Measurements from ENCODE around the gene MYO1A.
A peak's percentile ranks its signal among the peaks of the same experiment; 100 is the strongest.
"Not testable (repeated sequence)": the region's sequence is repeated elsewhere in the genome, so short reads cannot be mapped to it uniquely, and the experiment has no call there.

Gene MYO1A

DNA sequence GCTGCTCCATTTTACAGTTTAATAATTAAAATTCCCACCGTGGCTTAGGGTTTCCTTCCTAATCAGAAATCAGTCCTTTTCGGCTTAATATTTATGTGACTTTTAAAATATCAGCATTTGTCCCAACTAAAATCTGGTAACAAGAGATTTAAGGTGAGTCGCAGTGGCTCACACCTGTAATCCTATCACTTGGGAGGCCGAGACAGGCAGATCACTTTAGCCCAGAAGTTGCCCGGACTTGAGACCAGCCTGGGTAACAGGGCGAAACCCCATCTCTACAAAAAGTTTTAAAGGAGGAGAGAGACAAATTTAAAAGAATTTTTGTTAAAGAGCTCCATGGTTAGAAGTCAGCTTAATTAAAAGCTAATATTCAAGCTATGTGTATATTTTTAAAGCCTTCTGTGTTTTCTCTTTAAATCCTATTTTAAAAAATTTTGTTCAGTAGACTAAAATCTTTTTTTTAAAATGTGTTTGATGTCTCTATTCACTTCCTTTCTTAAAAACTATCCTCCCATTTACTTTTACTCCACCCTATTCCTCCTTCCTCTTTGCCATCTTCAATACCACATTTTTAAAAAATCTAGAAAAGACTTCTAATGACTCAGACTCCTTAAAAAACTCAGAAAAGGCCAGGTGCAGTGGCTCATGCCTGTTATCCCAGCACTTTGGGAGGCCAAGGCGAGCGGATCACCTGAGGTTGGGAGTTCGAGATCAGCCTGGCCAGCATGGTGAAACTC, 29.8 kb downstream of the MYO1A start:
- DNase-seq (ENCODE audit: low read depth in 1 of 2, low spot score in 1 of 2), result no peak

DNA sequence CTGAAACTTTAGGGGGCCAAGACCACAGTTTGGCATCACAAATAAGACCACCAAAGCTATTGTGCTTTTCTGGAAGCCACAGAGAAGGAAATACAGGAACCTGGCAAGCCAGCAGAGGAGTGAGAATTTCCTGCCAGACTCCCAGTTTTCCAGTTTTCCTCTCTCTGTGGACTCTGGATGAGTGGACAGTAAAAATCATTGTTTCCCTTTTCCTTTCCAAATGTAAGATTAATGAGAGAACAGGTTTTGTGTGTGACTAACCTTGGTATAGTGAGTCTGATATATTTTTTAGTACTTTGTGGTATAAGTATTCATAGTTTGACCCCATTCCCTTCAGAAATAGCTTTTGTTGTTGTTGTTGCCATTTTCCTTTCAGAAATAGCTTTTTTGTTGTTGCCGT, 31.0 kb downstream of the MYO1A start:
- no peak for DNase-seq (ENCODE audit: low read depth in 1 of 2, low spot score in 1 of 2)

DNA sequence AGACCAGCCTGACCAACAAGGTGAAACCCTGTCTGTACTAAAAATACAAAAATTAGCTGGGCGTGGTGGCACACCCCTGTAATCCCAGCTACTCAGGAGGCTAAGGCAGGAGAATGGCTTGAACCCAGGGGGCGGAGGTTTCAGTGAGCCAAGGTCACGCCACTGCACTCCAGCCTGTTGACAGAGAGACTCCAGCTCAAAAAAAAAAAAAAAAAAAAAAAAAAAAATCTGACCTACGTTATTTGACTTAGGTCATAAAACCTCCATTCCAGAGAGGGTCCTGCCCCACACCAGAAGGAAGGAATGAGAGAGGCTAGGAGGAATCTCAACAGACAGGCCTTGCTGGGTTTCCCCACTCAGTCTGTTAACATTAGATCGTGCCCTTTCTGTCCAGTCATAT, 31.6 kb downstream of the MYO1A start:
- not testable (repeated sequence) for DNase-seq (ENCODE audit: low read depth in 1 of 2, low spot score in 1 of 2)

DNA sequence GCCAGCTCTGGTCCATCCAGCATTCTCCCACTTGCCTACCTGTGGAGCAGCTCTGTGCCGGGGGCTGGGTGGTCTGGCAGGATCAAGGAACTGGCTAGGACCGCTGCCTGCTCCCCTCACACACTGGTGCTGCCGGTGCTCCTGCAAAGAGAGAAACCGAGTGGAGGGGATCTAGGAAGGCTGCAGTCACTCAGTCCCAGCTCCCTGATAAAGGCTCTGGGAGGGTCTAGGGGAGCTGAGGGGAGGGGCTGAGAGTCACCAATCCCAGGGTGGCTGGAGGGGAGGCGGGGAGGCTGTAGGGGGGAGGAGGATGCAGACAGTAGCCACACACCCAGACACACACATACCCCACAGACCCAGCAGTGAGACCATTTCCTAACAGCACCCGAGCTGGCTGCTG, 33.6 kb downstream of the MYO1A start, which contains the start of gene TAC3:
Gene TAC3 (minus strand): TSS at position 182 of the 400 bp plus-strand sequence. CDS start 732 bp downstream, outside the sequence.
- DNase-seq (ENCODE audit: low read depth in 1 of 2, low spot score in 1 of 2), result no peak

DNA sequence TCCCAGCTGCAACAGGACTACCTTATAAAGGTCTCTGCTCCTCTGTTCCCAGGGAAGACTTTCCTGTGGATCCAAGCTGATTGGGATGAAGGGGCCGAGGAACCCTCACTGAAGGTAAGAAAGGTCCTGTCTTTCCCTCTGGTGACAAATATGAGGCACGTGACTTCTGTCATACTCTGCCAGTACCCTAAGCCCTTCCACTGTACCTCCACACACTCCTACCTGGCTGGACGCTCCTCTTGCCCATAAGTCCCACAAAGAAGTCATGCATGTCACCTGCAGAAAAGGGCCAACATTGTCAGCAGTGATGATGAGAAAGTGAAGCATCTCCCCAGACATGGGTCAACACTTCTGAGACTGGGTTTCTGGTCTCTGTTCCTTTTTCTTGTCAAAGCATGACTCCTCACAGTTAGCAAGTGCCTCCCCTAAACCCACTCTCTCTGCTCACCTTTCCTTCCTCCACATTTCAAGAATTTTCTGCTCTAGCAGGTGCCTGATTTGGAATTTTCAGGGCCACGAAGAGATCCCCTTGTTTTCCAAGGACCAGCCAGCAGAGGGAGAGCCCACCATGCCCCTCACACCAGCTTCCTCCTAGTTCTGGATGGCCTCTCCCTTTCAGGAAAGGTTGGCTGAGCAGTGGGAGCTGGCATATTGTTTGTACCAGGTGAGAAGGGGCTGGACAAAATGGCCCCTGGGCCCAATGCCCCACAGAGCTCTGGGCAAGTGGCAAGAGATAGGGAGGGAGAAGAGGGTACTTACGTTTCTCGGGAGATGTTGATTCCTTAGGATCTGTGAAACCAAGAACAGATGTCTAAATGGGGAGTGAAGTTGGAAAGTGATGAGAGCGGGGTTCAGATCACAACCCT, 37.1 kb downstream of the MYO1A start:
- DNase-seq (ENCODE audit: low read depth in 1 of 2, low spot score in 1 of 2), result no peak

DNA sequence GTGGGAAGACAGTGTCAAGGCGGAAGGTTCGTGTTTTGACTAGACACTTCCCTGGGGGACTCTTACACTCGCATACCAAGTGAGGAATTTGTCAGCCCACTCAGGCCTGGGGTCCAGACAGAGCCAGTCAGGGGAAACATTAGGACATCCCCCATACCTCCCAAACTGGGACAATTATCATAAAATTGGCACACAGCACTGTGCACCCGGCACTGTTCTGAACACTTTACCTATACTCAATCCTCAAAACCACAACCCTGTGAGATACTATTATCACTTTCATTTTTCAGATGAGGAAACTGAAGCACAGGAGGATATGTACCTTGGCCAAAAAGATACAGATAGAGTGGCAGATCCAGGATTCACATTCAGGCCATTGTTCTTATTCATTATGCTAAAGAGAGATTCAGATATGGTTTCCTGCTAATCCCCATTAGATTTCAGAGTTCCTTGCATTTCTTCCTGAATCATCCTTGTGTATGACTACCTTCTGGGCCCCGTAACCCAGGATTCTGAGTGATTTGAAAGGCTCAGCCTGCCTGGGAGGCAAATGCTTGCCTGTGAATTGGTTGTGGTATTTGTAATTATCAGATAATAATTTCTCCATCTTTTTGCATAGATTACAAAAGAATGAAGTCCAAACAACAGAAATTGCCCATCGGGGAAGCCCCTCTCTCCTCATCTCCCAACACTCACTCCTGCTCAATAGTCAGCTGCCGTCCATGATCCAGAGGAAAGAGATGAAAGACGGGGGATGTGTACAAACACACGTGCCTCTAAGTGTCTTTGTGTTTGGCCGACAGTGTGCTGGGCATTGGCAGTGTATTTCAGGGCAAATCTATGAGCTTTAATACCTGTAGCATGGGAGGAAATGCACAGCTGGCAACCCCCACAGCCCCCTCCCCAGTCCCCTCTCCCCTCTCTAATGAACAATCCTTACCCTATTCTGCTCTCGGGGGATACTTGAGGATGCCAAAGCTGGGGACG, 38.2 kb downstream of the MYO1A start:
- DNase-seq (ENCODE audit: low read depth in 1 of 2, low spot score in 1 of 2), result no peak

DNA sequence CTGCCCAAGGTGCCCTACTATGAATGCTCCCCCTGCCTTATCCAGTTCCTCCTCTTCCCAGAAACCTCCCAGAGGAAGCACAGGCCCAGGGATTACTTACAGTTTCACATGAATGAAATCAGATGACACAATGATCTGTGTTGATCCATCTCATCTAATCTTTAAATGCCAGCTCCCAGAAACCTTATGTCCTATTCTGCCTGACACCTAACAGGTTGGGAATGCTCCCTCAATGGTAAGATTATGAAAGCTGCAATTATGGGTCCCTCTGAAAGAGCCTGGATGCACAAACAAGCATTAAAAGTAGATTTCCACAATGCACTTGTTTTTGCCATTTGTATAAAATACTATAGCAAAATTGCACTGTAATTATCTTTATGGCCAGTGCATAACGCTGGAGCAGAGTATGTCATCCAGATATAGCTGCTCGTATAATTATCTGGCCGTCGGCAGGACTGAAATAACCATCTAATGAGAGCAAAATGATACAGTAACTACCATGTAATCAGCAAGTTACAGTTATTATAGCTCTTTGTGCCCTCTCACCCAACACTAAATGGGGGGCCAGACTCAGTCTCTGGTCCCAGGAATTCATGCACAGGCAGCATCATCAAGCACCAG, 39.2 kb downstream of the MYO1A start:
- DNase-seq (ENCODE audit: low read depth in 1 of 2, low spot score in 1 of 2), result no peak

DNA sequence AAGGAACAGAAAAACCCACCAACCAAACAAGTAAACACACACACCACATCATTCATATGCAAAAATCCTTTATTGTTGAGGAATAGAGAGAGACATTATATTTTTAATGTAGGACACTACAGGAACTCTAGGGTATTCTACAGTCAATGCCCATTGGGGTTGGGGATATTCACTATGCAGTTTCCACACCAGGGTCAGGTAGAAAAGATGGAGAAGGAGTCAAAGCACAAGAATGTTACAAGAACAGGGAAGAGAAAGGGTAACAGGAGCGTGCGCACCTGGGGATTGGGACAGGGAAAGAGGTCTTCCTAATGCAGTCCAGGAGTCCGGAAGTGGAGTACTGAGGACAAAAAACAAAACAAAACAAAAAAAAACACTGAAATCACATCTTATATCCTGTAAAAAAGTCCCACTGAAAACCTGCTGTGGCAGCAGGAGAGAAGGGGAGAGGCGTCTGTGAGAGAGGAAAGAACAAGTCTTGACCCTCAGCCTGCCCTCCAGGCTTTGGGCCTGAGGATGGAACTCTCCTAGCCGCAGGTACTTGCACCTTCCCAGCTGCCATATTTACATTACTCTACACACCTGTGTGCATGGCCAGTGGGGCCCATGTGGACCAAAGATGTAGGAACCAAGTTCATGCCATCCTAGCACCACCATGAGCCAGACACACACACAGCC, 39.8 kb downstream of the MYO1A start:
- no peak for DNase-seq (ENCODE audit: low read depth in 1 of 2, low spot score in 1 of 2)

DNA sequence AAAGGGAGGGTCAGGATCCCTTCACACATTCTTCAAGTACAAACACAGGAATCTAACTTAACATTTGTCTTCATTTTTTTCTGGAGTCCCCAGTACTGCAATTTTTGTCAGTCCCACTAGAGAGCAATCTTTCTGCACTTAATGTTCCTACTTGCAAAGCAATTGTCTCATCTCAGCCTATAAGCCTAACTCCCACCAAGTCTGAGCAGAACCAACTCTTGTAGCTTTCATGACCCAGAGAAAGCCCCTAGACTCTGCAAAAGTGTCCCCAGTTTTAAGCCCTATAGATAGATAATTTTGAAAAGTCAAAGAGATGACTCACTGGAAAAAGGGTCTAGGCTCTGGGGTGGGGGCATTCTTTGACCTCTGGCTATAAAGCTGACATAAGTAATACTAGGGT, 41.8 kb downstream of the MYO1A start:
- no peak for DNase-seq (ENCODE audit: low read depth in 1 of 2, low spot score in 1 of 2)

DNA sequence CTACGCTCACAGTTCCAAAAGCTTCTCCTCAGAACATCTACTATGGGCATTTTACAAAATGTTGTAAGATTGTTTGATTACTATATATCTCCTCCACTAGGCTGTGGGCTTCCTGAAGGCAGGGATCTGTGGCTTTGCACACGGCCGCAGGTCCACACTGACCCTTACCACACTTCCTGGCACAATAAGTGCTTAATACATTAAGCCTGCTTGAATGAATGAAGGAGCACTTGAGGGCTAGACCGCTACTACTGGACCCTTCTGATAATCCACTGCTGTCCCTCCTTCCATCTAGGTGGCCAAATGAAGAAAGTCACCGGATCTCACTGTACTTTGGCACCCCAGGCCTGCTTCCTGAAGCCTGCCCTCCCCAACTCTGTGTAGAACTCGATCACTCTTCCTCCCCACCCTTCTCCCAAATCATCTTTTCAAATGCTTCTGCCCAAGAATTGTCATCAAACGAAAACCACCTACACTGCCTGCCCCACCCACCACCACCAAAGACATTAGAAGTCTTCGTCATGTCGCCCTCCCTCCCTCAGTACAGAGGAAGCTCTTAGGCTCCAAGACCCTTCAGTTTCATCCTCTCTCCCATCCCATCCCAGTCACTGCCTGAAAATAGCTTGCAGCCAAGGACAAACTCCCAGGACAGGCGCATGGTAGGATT, 43.0 kb downstream of the MYO1A start:
- no peak for DNase-seq (ENCODE audit: low read depth in 1 of 2, low spot score in 1 of 2)

DNA sequence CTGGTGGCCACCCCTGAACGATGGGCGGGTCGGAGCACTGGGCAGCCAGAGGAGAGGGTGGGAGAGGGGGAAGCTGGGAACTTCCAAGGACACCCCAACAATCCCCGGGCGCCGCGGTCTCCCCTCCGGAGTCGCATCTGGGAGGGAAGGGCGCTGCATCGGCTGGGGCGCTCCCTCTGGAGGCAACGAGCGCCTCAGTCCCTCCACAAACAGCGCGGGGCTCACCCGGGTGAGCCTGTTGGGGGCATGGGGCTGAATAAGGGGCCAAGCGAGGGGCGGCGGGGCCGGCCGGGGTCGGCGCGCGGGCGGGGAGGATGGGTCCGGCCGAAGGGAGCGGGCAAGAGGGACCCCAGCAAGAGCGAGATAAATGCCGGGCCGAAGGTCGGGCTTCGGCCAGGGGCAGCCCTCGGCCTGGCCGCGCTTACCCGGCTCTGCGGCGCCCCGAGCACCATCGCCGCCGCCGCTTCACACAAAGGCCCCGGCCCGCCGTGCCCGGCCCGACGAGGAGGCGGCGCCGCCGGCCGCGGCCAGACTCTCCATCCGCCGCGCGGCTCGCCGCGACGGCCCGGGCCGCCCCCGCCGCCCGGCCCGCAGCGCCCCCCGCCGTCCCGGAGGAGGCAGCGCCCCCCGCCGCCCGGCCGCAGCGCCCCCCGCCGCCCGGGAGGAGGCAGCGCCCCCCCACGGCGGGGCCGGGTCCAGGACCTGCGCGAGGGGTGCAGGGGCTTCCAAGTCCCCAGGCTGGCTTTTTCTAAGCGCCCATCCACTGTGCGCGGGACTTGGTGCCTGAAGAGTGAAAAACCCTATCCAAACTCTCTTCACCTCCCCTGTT, 43.7 kb downstream of the MYO1A start, which contains the start of gene ZBTB39:
Gene ZBTB39 (minus strand): TSS at position 567 of the 829 bp plus-strand sequence. CDS start 1,629 bp downstream, outside the sequence.
- peak; percentile 35 to 63 for DNase-seq (ENCODE audit: low read depth in 1 of 2, low spot score in 1 of 2)

DNA sequence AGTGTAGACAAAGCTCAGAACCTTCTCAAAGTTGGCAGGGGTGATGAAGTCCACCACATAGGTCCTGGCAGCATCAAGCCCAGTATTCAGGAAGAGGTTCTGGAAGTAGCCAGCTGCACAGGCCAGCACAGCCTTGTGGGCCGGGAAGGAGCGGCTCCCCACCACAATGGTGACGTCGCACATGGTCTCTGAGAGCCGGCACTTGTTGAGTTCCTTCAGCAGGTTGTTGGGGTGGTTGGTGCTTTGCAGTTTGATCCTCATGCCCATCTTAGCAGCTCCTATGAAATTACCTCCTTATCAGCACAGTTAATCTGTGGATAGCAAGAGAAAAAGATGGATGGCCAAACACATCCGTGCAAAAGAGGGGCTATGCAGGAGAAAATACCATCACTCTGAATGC, 45.3 kb downstream of the MYO1A start:
- DNase-seq (ENCODE audit: low read depth in 1 of 2, low spot score in 1 of 2), result no peak

DNA sequence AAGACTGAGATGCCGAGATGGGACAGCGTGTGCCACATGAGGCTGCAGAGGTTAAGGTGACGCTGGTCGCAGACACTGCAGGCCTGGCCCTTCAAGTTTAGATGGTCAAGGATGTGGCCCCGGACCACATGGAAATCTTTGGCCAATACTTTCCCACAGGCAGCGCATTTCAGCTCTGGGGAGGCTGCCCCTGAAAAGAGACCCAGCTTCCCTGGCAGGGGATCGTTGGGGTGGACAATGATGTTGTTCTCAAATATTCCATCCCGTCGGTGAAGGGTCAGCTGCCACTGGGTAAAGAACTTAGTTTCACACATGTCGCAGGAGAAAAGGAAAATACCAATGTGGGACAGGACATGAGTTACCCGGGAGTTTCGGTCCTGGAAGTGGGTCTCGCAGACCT, 46.5 kb downstream of the MYO1A start:
- no peak for DNase-seq (ENCODE audit: low read depth in 1 of 2, low spot score in 1 of 2)

DNA sequence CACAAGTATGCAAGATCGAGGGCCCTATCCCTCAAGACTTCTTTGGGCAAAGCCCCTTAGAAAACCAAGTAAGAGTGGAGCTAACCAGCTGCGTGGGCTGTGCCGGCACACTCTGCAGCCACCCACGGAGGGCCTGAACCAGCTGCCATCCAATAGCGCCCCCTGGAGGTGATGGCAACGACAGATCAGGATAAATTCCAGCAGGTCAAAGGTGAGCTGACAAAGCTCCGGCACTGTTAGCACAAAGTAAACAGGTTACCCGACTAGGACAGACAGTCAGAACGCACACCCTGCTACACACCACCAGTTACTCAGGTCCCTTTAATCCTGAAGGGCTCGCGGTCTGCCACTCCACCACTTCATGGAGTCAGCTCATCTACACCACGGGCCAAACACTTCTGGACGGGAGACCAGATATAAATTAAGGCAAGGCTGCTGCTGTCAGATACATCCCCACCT, 48.5 kb downstream of the MYO1A start:
- peak; percentile 50 to 54 for DNase-seq (ENCODE audit: low read depth in 1 of 2, low spot score in 1 of 2)

DNA sequence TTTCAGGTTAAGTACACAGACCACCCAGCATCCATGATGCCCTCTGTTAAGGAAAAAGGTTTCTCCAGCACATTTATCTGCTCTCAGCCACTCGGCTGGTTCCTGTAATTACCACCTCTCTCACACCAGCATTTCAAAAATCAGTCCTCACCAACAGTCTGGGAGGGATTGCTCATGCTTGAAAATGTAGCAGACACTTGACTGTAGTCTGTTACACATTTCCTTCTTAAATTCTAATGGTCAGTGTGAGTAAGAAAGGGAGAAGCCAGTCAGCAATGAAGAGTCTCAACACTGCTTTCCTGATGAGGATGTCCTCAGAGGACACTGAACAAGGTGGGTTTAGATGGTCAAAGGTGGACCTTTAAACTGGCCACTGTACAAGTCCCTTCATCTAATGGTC, 49.5 kb downstream of the MYO1A start:
- DNase-seq (ENCODE audit: low read depth in 1 of 2, low spot score in 1 of 2), result no peak

DNA sequence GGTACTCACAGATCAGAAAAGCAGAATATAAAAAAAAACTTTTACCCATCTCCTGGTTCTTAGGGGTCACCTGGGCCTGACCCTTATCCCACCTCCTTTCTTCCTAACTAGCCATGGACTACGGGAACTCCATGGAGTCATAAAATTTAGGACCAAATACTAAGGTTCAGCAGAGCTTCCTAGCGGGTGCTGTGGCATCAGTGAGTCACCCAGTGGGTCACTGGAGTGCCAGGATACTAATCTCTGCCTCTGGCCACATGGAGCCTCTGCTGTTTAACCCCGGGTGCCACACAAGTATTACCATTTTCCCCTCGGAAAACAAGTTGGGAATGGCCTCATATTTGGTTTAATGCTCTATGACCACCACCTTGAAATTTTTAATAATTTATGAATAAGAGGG, 50.5 kb downstream of the MYO1A start:
- DNase-seq (ENCODE audit: low read depth in 1 of 2, low spot score in 1 of 2), result no peak

DNA sequence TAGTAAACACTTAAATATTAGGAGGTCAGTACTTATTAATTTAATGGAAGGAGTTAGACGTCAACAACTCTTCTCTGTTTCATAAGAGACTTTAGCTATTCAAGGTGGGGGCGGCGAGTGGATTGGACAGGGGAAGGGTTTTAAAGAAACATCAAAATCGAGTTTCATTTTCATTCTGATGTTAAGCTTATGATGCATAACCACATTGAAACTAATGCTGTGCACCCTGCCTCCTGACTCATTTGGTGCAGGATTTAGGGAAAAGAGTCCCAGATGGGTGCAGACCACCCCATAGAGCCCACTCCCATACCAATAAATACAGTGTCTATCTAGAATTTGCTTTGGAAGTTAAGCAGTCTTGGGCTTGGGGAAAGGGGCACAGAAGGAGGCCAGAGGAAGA, 50.9 kb downstream of the MYO1A start:
- DNase-seq (ENCODE audit: low read depth in 1 of 2, low spot score in 1 of 2), result no peak

DNA sequence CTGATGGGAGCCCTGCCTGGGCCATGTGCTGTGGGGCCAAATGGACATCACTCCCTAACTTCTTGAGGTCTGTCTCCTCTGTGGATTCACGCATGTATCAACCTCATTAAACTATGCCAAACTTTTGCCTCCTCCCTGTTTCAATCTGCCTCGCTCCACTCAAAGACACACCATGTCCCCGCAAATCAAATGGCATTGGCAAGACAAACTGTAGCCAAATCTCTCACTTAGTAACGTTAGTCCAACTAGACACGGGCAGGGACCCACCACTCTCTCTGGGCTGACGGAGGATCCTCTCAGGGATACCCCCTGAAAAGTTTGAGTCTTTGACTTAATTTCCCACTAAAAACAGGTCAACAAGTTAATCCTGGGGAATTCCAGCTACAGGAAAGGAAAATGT, 51.6 kb downstream of the MYO1A start:
- no peak for DNase-seq (ENCODE audit: low read depth in 1 of 2, low spot score in 1 of 2)
